Mucosa of descending colon (tissue), 3 donors: ENCODE results near the gene TAF8. TPM values are rescaled to one million over a fixed set of nuclear protein-coding genes. Genes with fewer than 3 reads are reported as not detected.

Experiments used
- ATAC-seq: fragments of 200-7000 bp; cut with Tn5 transposase; one replicate; pipeline ENCODE4 v1.9.1; 2020; ENCODE audit warnings: mild to moderate bottlenecking, moderate library complexity
- DNase-seq, 3 donors: peaks; one replicate each; pipeline ENCODE4 v3.0.0-alpha.2; 2020
- H3K36me3 ChIP-seq: fragments of 200-600 bp; one replicate; pipeline ENCODE4 v1.8.0; 2021; ENCODE audit warnings: low read depth, mild to moderate bottlenecking
- H3K4me1 ChIP-seq: fragments of 200-600 bp; one replicate; pipeline ENCODE4 v1.8.0; 2021; ENCODE audit warnings: low read depth, mild to moderate bottlenecking
- H3K4me3 ChIP-seq: fragments of 200-600 bp; one replicate; pipeline ENCODE4 v1.8.0; 2021; ENCODE audit warnings: mild to moderate bottlenecking
- H3K9me3 ChIP-seq: fragments of 200-600 bp; one replicate; pipeline ENCODE4 v1.8.0; 2021; ENCODE audit warnings: mild to moderate bottlenecking
- intact Hi-C, 2 donors: fragments of 100-400 bp; cut with DNase I in 1 of 2; cut with micrococcal nuclease in 1 of 2; formaldehyde crosslinking; loops; one replicate each; pipeline versions ENCODE4 v1.11.0 to v1.11.1; 2022; cut with DNase I, micrococcal nuclease
- total RNA-seq, 3 donors: library from RNA; stranded (reverse); fragmentation: NEBNext Ultra II Directional in 2 of 3; extraction: Animal tissue kit (Norgen Biotek cat#: 25700) in 2 of 3; gene quantifications; one replicate each; pipeline versions ENCODE4 v1.2.1 to v1.2.4, GENCODE V29; 2021 to 2023
- TF ChIP-seq, protein P1 (sequence below): fragments of 200-600 bp; IDR thresholded peaks from one replicate; pipeline ENCODE4 v1.8.0; 2022; ENCODE audit warnings: antibody characterized with exemption, mild to moderate bottlenecking
- donor health status: DM: no; HTN: no; CAD: no; lungs with moderate emphysema.
- donor health status: DM: no; HTN: no; CAD: no.
- donor health status: DM: no; HTN: yes; CAD: no.

The TAF8 gene
- total RNA-seq, 3 donors from 2014 or later: 22.1 to 35.2 (median 25.0) TPM

DNA sequence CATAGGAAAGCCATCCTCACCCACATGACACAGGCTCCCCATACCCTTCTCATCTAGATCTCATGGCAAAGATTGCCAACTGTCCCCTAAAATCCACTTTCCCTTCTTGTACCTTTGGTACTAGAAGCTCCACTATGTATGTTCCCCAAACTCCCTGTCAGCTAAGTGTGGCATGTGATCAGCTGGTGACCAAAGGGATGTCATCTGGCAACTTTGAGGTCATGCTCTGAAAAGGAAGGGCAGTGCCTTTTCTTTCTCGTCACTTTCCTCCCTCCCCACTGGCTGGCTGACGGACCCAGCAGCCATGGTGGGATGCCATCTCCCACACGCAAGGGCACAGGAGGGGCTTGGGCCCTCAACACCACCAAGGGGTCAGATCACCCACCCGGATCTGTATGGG, 23.8 kb upstream of the TAF8 start:
- no peak overlapping the region for H3K4me3 ChIP-seq
- H3K4me1 ChIP-seq: peaks cover 6% of the 10 kb centered on the region
- intact Hi-C loops: no loop called here
- ATAC-seq (no peak), DNase-seq (no peak)
- no peaks in the 10 kb centered on the region for H3K36me3 ChIP-seq
- H3K9me3 ChIP-seq: no peaks in the 10 kb centered on the region
- TF ChIP-seq, protein P1, sequence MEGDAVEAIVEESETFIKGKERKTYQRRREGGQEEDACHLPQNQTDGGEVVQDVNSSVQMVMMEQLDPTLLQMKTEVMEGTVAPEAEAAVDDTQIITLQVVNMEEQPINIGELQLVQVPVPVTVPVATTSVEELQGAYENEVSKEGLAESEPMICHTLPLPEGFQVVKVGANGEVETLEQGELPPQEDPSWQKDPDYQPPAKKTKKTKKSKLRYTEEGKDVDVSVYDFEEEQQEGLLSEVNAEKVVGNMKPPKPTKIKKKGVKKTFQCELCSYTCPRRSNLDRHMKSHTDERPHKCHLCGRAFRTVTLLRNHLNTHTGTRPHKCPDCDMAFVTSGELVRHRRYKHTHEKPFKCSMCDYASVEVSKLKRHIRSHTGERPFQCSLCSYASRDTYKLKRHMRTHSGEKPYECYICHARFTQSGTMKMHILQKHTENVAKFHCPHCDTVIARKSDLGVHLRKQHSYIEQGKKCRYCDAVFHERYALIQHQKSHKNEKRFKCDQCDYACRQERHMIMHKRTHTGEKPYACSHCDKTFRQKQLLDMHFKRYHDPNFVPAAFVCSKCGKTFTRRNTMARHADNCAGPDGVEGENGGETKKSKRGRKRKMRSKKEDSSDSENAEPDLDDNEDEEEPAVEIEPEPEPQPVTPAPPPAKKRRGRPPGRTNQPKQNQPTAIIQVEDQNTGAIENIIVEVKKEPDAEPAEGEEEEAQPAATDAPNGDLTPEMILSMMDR: no peak

DNA sequence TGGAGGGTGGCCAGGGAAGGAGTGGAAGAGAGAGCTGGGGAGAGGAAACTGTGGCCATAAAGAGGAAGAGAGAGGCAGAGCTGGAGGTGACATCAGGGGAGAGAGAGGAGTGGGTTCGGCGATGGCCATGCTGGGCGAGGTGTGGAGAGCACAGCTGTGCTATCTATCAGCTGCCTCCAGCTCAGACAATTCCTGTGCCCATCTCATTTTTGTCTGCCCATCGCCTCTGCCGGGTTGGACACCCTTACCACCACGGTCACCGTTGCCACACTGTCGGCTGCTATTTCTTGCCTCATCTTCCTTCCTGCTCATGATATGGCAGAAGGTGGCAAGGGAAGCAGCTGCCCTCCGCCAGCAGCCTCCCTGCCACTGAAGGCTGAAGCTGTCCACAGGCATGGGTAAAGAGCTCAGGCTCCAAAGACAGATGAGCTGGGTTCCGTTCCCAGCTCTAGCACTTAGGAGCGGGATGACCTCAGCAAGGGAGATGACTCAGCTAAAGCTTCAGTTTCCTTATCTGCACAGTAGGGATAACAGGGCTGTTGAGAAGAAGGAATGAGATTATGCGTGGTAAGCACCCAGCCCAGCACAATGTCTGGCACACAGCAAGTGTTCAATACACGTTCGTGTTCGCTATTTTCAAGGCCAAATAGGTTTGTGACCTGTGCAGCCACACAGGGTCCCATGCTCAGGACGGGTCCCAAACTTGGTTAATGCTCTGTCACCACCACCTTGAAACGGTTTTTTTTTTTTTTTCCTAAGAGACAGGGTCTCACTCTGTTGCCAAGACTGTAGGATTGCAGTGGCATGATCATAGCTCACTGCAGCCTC, 21.9 kb upstream of the TAF8 start:
- no peaks in the 10 kb centered on the region for H3K4me1 ChIP-seq
- H3K36me3 ChIP-seq: no peaks in the 10 kb centered on the region
- intact Hi-C loops: no loop called here
- ATAC-seq: peak; percentile 39
- no peak for DNase-seq
- no peak overlapping the region for H3K4me3 ChIP-seq
- no peaks in the 10 kb centered on the region for H3K9me3 ChIP-seq
- TF ChIP-seq, protein P1: no peak

DNA sequence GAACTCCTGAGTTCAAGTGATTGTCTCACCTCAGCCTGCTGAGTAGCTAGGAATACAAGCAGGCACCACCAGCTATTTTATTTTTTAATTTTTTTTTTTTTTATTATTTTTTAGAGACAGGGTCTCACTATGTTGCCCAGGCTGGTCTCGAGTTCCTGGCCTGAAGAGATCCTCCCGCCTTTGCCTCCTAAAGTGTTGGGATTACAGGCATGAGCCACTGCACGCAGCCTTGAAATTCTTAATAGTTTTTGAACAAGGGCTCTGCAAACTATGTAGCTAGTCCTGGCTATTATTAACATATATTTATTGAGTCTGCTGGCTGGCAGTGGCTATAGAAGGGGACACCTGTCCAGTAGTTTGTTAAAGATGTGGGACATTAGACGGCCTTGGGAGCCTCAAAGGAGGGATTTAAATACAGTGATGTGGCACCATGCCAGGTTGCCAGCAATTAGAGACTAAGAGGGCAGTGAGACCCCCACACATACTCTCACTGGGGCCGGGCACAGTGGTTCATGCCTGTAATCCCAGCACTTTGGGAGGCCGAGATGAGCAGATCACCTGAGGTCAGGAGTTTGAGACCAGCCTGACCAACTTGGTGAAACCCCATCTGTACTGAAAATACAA, 21.1 kb upstream of the TAF8 start:
- H3K9me3 ChIP-seq: no peaks in the 10 kb centered on the region
- no peak for DNase-seq
- no peak overlapping the region for H3K4me3 ChIP-seq
- no peak for ATAC-seq
- TF ChIP-seq, protein P1: no peak
- no peaks in the 10 kb centered on the region for H3K36me3 ChIP-seq
- intact Hi-C loops: no loop called here
- no peaks in the 10 kb centered on the region for H3K4me1 ChIP-seq

DNA sequence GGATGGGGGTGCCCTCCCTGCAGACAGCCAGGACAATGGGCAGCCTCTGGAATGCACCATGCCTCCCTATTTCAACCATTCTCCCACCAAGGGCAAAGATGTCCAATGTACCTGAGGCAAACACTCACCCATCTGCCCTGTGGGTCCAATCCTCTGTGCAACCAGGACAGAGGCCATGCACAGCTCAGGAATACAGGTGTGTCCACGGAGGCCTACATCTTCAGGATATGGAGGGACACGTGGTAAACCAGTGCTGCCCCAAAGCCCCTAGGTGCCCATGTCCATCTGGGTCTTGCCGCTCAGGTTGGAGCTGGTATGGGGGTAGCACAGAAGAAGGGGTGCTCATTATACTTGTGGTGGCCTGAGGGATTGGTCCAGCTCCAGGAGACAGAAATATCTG, 20.4 kb upstream of the TAF8 start:
- intact Hi-C loops: no loop called here
- Histone ChIP-seq H3K36me3 (no peaks in the 10 kb centered on the region), H3K9me3 (no peaks in the 10 kb centered on the region), H3K4me1 (no peaks in the 10 kb centered on the region), H3K4me3 (no peak overlapping the region)
- no peak for ATAC-seq
- TF ChIP-seq, protein P1: no peak
- DNase-seq: no peak

DNA sequence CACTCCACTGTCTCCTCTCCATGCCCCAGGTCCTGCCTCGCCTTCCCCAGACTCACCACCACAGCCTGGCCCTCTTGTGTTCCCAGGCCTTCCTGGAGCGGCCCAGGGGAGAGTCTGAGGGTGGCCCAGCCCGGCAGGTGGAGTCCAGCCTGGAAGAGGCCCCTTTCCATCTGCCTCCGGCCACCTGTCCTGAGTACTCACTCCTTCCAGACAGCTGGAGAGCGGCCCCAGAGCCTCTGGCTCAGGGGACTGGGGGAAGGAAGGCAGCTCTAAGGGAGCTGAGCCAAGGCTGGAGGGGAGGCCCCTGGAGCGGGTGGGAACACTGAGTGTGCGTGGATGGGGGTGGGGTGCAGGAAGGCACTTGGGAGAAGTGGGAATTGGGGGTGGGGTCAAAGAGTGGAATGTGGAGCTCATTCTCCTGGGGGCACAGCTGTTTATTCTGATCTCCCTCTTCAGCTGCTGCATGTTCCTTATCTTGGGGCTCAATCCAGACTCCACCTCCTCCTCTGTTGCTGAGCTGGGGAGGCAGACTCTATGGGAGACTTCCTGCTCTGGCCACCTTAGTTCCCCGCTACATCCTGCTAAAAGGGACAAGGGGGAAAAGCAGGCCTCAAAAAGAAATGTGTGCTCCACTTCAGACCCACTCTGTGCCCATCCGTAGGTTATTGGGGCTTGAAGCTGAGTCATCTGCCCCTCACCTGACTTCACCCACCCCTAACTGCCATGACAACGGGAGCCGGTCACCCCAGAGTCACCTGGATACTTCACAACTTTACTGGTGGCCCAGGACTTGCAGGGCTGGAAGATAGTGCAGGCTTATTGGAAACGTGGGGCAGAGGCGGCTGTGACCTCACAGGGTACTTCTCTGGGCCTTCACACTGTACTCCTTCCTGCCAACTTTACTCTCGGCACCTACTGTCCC, 19.5 kb upstream of the TAF8 start:
- TF ChIP-seq, protein P1: no peak
- DNase-seq (no peak), ATAC-seq (peak; percentile 31)
- Histone ChIP-seq H3K4me3 (no peak overlapping the region), H3K9me3 (no peaks in the 10 kb centered on the region), H3K4me1 (no peaks in the 10 kb centered on the region), H3K36me3 (no peaks in the 10 kb centered on the region)
- intact Hi-C loops: no loop called here
